ENCODE measurements around the gene ATF6B. TPM values are rescaled to one million over a fixed set of nuclear protein-coding genes. Genes with fewer than 3 reads are reported as not detected.

Gene ATF6B
- 10 to 100 TPM; 36.8 to 53.4 (median 38.2) TPM for polyA plus RNA-seq

GRCh38 chr6:32127717-32128592 is at the start of gene ATF6B:
Gene ATF6B, minus strand, starts transcription at chr6:32128246. Its CDS starts 39 bp downstream, at chr6:32128207.
- no peak within 1 kb of the TSS for H3K27ac ChIP-seq (ENCODE audit: low read depth, low read length)
- WGBS, 3 donors: 0 to 1% (median 1%) methylated on average over 44 of the region's 44 CpGs

DNA sequence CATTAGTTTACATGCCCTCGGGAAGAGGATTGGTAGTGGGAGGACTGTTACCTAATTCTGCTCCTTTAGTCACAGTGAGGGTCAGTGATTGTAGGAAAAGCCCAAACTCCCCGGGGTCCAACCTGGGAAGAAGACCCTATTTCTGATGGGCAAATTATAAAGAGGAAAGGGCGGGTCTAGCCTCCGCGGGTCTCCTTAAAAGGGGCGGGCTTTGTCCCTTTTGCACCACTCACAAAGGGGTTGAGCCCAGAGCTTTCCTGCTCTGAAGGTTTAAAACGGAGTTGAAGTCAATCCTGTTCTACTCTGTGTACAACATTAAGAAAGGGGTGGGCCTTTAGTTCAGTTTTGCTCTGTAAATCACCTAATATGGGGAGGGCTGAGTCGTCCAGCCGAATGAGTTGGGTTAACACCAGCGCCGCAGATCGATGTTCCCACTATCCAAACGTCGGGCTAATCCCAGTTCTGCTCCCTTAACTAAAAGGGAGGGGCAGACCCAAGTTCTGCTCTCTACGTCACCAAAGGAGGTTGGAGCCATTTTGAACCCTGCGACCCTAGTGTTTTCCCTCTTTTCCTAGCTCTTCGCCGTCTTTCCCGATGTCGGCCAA is 49.2 kb upstream of the ATF6B start:
- peak overlapping the region; percentile 51 for H3K27ac ChIP-seq (ENCODE audit: low read depth, low read length)
- WGBS, 3 donors: 0 to 1% (median 0%) methylated on average over 19 to 20 of the region's 20 CpGs

- H3K27ac ChIP-seq (ENCODE audit: low read depth, low read length): peak overlapping the region; percentile 51
- 16 to 28% (median 26%) methylated on average over 5 of the region's 5 CpGs for WGBS, 3 donors
Measured at GRCh38 chr6:32176476-32177182, 48.6 kb upstream of the ATF6B start.

GRCh38 chr6:32175711-32176475 is 47.8 kb upstream of the ATF6B start, which contains the start of gene AGPAT1:
Gene AGPAT1, minus strand, starts transcription at chr6:32176084. Its CDS starts 4,588 bp downstream, at chr6:32171496.
- WGBS, 3 donors: 1% methylated on average over 23 to 27 of the region's 27 CpGs
- peak within 1 kb of the TSS; percentile 51 for H3K27ac ChIP-seq (ENCODE audit: low read depth, low read length)

GRCh38 chr6:32175322-32175710 is 47.3 kb upstream of the ATF6B start:
- 12 to 13% (median 13%) methylated on average over 2 of the region's 2 CpGs for WGBS, 3 donors
- no peak overlapping the region for H3K27ac ChIP-seq (ENCODE audit: low read depth, low read length)

DNA sequence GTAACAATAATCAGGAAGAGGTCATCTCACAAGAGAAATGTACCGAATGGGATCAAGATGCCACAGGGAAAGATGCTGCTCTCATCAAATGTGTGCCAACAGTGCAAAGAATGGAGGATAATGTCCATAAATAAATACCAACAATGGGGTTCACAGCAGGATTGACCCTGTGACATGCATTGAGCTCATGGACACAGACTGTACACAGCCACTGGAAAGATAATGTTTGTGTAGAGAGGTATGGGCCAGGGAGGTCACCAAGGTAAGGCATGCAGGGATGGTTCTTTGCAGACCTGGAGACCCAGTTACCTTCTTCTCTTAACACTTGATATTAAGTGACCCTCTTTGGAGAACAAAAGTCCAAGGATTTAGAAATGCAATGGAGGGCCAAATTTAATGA is 46.4 kb upstream of the ATF6B start:
- H3K27ac ChIP-seq (ENCODE audit: low read depth, low read length): no peak overlapping the region
- WGBS, 3 donors: 84 to 89% (median 88%) methylated on average over 1 of the region's 1 CpG

- no peak overlapping the region for H3K27ac ChIP-seq (ENCODE audit: low read depth, low read length)
- WGBS, 3 donors: 68 to 71% (median 70%) methylated on average over 4 of the region's 4 CpGs
Measured at GRCh38 chr6:32173051-32173727, 45.1 kb upstream of the ATF6B start.

GRCh38 chr6:32171234-32171633 is 43.2 kb upstream of the ATF6B start:
- no peak overlapping the region for H3K27ac ChIP-seq (ENCODE audit: low read depth, low read length)
- whole genome bisulfite sequencing, 3 donors: 91 to 96% (median 95%) methylated on average over 6 of the region's 6 CpGs

DNA sequence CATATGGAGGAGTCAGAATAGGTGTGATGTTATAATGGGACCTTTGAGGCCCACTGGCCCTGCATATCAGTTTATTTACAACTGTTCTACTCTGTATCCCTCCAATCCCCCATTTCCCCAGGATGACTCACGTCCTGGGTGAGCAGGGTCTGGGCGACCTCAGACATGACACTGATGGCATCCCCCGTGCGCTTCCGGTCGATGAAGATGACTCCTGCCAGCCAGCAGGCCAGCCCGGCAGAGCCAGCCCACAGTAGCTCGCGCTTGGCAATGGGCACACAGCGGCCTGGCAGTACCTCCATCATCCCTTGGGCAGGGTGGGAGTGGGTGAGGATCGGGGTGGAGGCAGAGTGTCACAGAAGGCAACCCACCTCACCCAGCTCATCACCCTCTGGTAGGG is 42.2 kb upstream of the ATF6B start:
- 90 to 98% (median 92%) methylated on average over 11 of the region's 11 CpGs for WGBS, 3 donors
- no peak overlapping the region for H3K27ac ChIP-seq (ENCODE audit: low read depth, low read length)

DNA sequence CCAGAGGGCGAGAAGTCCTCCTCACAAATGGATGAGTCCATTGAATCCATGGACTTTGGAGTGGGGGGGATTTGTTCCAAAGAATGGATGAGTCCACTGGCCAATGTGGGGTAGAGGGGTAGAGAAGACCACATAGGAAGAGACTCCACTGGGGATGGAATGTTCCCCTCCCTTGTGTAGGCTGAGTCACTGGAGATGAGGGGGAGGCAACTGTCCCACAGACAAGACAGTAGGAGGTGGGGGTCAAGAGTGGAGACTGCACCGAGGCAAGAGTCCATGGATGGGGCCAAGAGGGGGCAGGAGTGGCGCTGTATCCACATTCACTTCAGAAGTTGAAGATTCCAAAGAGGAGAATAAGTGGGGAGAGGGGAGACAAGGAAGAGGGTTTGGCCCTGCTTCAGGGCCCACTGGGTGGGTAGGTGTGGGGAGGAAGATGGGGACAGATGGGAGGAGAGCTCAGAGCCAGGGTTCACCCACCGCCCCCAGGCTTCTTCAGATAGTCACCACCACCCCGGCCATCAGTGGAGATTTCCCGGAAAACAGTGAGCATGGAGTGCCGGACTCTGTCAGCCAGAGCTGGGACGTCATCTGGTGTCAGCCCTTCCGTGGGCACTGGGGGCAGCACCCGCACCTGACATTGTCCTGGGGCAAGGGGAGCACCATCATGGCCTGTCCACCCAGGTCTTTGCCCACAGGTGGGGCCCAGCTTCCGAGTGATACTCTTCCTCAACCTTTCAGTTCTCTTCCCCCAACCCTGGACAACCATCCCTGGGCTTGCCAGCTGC is 41.0 kb upstream of the ATF6B start:
- 81 to 84% (median 83%) methylated on average over 11 of the region's 11 CpGs for WGBS, 3 donors
- H3K27ac ChIP-seq (ENCODE audit: low read depth, low read length): no peak overlapping the region

- WGBS, 3 donors: 67 to 86% (median 78%) methylated on average over 2 of the region's 2 CpGs
- H3K27ac ChIP-seq (ENCODE audit: low read depth, low read length): no peak overlapping the region
Measured at GRCh38 chr6:32168350-32168749, 40.3 kb upstream of the ATF6B start.

GRCh38 chr6:32167761-32168262 is 39.8 kb upstream of the ATF6B start:
- H3K27ac ChIP-seq (ENCODE audit: low read depth, low read length): no peak overlapping the region
- 44 to 80% (median 76%) methylated on average over 6 of the region's 6 CpGs for WGBS, 3 donors

DNA sequence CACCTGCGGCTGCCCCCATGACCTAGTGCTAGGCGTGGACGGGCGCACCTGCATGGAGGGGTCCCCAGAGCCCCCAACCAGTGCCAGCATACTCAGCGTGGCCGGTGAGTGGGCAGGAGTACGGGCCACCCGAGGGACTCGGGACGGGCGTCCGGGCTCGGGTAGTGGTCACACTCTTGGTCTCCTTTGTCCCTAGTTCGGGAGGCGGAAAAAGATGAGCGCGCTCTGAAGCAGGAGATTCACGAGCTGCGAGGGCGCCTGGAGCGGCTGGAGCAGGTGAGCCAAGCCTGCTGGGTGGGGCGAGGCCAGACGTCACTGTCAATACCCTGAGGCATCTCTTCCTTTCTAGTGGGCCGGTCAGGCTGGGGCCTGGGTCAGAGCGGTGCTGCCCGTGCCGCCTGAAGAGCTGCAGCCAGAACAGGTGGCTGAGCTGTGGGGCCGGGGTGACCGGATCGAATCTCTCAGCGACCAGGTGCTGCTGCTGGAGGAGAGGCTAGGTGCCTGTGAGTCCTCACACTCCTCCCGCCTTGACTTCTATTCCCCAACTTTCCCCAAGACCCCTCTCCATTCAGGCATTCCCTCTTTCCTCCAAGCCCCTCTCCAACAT is 39.2 kb upstream of the ATF6B start:
- WGBS, 3 donors: 86 to 87% (median 87%) methylated on average over 31 to 32 of the region's 32 CpGs
- H3K27ac ChIP-seq (ENCODE audit: low read depth, low read length): no peak overlapping the region

- H3K27ac ChIP-seq (ENCODE audit: low read depth, low read length): no peak overlapping the region
Measured at GRCh38 chr6:32166411-32167061, 38.5 kb upstream of the ATF6B start.

GRCh38 chr6:32164295-32164694 is 36.2 kb upstream of the ATF6B start, which contains the start of gene EGFL8:
Gene EGFL8, plus strand, starts transcription at chr6:32164595. Its CDS starts 1,571 bp downstream, at chr6:32166166.
- no peak within 1 kb of the TSS for H3K27ac ChIP-seq (ENCODE audit: low read depth, low read length)

More at GRCh38 chr6:32166411-32167061, 38.5 kb upstream of the ATF6B start:
- 86 to 90% (median 86%) methylated on average over 30 of the region's 30 CpGs for WGBS, 3 donors
